Smooth muscle cell (in vitro differentiated cells): ENCODE measurements around the gene HOXD8. TPM values are rescaled to one million over a fixed set of nuclear protein-coding genes. Genes with fewer than 3 reads are reported as not detected.

Source experiments
- DNase-seq: peaks from one replicate; lab custom pipeline; 2025; ENCODE audit not compliant: unreplicated experiment; lab: John Stamatoyannopoulos, UW
- H2AFZ ChIP-seq: fragments of 200-600 bp; sonication (generic); 2 replicates; pipeline ENCODE4 v1.6.0; 2016; ENCODE audit warnings: antibody characterized with exemption, low read depth, mild to moderate bottlenecking
- H3F3A ChIP-seq: fragments of 200-600 bp; sonication (generic); 2 replicates; pipeline ENCODE4 v1.6.0; 2017; ENCODE audit warnings: antibody characterized with exemption, low read depth
- H3K27ac ChIP-seq: fragments of 200-600 bp; sonication (generic); 2 replicates; pipeline ENCODE4 v1.5.1; 2016; ENCODE audit warnings: low read depth, mild to moderate bottlenecking
- H3K27me3 ChIP-seq: fragments of 200-600 bp; sonication (generic); 2 replicates; pipeline ENCODE4 v1.6.1; 2016; ENCODE audit warnings: low read depth, mild to moderate bottlenecking
- H3K36me3 ChIP-seq: fragments of 200-600 bp; sonication (generic); 2 replicates; pipeline ENCODE4 v1.5.1; 2016; ENCODE audit warnings: low read depth
- H3K4me1 ChIP-seq: fragments of 200-600 bp; sonication (generic); 2 replicates; pipeline ENCODE4 v1.5.1; 2016; ENCODE audit warnings: low read depth
- H3K4me2 ChIP-seq: fragments of 200-600 bp; sonication (generic); 2 replicates; pipeline ENCODE4 v1.6.0; 2016; ENCODE audit warnings: mild to moderate bottlenecking
- H3K4me3 ChIP-seq: fragments of 200-600 bp; sonication (generic); 2 replicates; pipeline ENCODE4 v1.5.1; 2016; ENCODE audit warnings: mild to moderate bottlenecking
- H3K79me2 ChIP-seq: fragments of 200-600 bp; sonication (generic); 2 replicates; pipeline ENCODE4 v1.6.0; 2016; ENCODE audit warnings: low read depth, mild to moderate bottlenecking
- H3K9ac ChIP-seq: fragments of 200-600 bp; sonication (generic); 2 replicates; pipeline ENCODE4 v1.6.0; 2016; ENCODE audit warnings: low read depth
- H3K9me3 ChIP-seq: fragments of 200-600 bp; sonication (generic); replicated peaks from 2 replicates; pipeline ENCODE4 v1.5.1; 2016; ENCODE audit warnings: low read depth
- H4K20me1 ChIP-seq: fragments of 200-600 bp; sonication (generic); 2 replicates; pipeline ENCODE4 v1.6.0; 2016; ENCODE audit warnings: low read depth
- CTCF ChIP-seq: fragments of 200-600 bp; sonication (generic); IDR thresholded peaks from 2 replicates; pipeline ENCODE4 v1.5.1; 2017; ENCODE audit warnings: borderline replicate concordance, mild to moderate bottlenecking, antibody characterized with exemption; ENCODE audit not compliant: insufficient read depth, poor library complexity, severe bottlenecking
- WGBS: methylation state at CpG from one replicate; pipeline ENCODE4 v1.1.7; 2016; ENCODE audit warnings: low lambda C conversion rate; 5-methylcytosine and 5-hydroxymethylcytosine counted together
- polyA plus RNA-seq: library from polyadenylated mRNA; unstranded; fragments of >200 nt; fragmentation: Nextera tagmentation; extraction: Ambion mirVana; gene quantifications from 2 replicates; pipeline ENCODE4 v1.2.1, GENCODE V29; 2016
- total RNA-seq: library from RNA; depleted of rRNA; stranded (reverse); fragments of >200 nt; gene quantifications from 2 replicates; pipeline ENCODE4 v1.2.3, GENCODE V29; 2014

Gene HOXD8
- total and polyA plus RNA-seq, 2 experiments from 2014 or later = 0.13 TPM; not detected in 1

GRCh38 chr2:176161825-176162626, 32.5 kb downstream of the HOXD8 start:
- DNase-seq = no peak
- 10% methylated on average over 21 of the region's 22 CpGs for WGBS
- H3K9ac ChIP-seq = no peak overlapping the region
- H3K36me3 ChIP-seq = no peaks in the 10 kb centered on the region
- TF ChIP-seq CTCF = no peak
- peaks cover 4% of the 10 kb centered on the region for H4K20me1 ChIP-seq
- H3K4me1 ChIP-seq = peaks cover 9% of the 10 kb centered on the region
- H3K9me3 ChIP-seq = no peaks in the 10 kb centered on the region
- H3K27ac ChIP-seq = no peak overlapping the region
- H3K79me2 ChIP-seq = no peaks in the 10 kb centered on the region
- H2AFZ ChIP-seq = no peak overlapping the region
- H3K4me3 ChIP-seq = no peak overlapping the region
- peak overlapping the region; percentile 67 for H3K4me2 ChIP-seq
- peaks cover 100% of the 10 kb centered on the region for H3K27me3 ChIP-seq
- no peaks in the 10 kb centered on the region for H3F3A ChIP-seq

DNA sequence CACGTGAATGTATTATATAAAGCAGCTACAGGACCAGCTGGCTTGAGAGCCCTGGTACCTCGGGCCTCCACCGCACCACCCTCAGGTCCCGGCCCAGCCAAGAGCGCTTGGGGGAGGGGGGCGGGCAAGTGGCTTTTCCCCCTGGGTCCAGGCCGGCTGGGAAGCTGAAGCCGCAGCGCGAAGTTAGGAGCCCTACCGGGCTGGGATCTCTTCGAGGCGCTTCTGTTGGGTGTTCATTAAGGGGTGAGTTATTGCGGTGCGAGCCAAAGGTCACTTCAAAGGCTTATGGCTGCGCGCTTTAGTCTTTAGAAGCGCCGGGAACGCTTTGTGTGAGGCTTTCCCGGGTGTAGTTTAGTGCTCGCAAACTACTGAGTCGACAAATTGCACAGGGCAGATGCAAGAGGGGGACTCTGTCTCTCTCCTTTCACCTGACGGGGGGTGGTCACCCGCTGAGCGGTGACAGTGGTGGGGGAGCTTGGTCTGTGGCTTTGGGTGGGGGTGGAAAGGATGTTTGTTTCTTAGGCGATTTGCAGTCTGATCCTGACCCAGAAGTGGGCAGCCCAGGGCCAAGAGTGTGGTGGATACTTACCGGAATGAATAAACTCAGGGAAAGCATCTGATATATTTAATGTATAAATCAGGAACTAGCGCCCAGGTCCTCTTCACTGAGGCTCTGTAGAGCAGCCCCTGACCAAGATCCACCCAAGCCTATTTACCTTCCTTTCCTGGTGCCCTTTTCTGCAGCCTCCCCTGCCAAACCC, 33.6 kb downstream of the HOXD8 start:
- no peaks in the 10 kb centered on the region for H3K79me2 ChIP-seq
- no peak overlapping the region for H2AFZ ChIP-seq
- peaks cover under 1% of the 10 kb centered on the region for H4K20me1 ChIP-seq
- WGBS = 6% methylated on average over 29 of the region's 29 CpGs
- no peak overlapping the region for H3K4me3 ChIP-seq
- no peaks in the 10 kb centered on the region for H3K4me1 ChIP-seq
- H3K9me3 ChIP-seq = no peaks in the 10 kb centered on the region
- TF ChIP-seq CTCF = no peak
- H3K27ac ChIP-seq = no peak overlapping the region
- no peak overlapping the region for H3K4me2 ChIP-seq
- no peaks in the 10 kb centered on the region for H3K36me3 ChIP-seq
- peaks cover 100% of the 10 kb centered on the region for H3K27me3 ChIP-seq
- H3F3A ChIP-seq = no peaks in the 10 kb centered on the region
- no peak overlapping the region for H3K9ac ChIP-seq
- no peak for DNase-seq

DNA sequence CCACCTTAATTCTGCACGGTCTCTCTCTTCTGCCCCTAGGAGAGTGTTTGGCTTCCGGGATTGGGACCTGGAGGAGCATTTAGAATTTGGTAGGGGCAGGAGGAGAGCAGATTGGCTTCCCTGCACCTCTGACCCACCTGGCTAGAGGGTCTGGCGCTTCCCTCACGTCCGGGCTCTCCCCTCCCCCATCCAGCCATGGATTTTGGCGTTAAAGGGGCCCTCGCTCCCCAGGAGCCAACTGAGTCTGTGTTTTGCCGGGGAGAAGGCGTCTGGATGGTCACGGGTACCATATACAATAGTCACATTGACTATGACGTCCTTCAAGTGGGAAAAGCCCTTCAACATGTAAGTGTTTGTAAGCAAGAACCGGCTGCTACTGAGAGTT, 34.2 kb downstream of the HOXD8 start:
- Histone ChIP-seq H3K9me3 (no peaks in the 10 kb centered on the region), H4K20me1 (no peaks in the 10 kb centered on the region), H3K9ac (no peak overlapping the region), H3K4me3 (no peak overlapping the region), H3K79me2 (no peaks in the 10 kb centered on the region), H3K36me3 (no peaks in the 10 kb centered on the region), H3K4me2 (no peak overlapping the region), H2AFZ (no peak overlapping the region), H3K27me3 (peaks cover 100% of the 10 kb centered on the region), H3F3A (no peaks in the 10 kb centered on the region), H3K27ac (no peak overlapping the region), H3K4me1 (no peaks in the 10 kb centered on the region)
- WGBS = 6% methylated on average over 12 of the region's 12 CpGs
- TF ChIP-seq CTCF = no peak
- DNase-seq = no peak
